ENCODE measurements around the gene ADGRD1. TPM values are rescaled to one million over a fixed set of nuclear protein-coding genes. Genes with fewer than 3 reads are reported as not detected.
"Not testable (repeated sequence)": the region's sequence is repeated elsewhere in the genome, so short reads cannot be mapped to it uniquely, and the experiment has no call there.

ADGRD1 gene
- total RNA-seq, 1 donor from 2014 or later = not detected

DNA sequence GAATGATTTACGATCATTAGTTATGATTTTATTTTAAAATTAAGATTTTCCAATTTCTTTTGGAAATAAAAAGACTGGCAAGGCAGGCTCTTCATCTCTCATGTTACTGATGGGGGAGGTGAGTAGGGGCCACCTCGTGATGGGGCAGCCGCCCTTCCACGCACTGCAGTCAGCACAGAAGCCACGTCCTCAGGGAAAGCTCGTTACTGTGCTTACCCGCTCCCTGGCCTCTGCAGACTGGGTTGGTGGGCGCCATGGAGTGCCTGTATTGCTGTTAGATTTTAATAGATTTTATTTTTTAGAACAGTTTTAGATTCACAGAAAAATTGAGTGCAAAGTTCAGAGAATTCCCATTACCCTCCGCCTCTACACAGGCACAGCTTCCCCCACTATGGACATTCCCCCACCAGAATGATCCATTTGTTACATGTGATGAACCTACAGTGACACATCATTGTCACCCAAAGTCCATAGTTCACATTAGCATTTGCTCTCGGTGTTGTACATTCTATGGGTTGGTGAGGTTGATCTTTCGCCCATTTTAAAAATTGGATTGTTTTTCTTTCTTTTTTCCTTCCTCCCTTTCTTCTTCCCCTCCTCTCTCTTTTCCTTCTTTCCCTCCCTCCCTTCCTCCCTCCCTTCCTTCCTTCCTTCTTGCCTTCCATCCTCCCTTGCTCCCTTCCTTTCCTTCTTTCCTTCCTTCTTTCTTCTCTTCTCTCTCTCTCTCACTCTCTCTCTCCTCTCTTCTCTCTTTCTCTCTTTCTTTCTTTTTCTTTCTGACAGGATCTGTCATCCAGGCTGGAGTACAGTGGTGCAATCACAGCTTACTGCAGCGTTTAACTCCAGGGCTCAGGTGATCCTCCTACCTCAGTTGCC lies 30.7 kb downstream of the ADGRD1 start:
- no peak for DNase-seq (ENCODE audit: low read depth, low spot score)

DNA sequence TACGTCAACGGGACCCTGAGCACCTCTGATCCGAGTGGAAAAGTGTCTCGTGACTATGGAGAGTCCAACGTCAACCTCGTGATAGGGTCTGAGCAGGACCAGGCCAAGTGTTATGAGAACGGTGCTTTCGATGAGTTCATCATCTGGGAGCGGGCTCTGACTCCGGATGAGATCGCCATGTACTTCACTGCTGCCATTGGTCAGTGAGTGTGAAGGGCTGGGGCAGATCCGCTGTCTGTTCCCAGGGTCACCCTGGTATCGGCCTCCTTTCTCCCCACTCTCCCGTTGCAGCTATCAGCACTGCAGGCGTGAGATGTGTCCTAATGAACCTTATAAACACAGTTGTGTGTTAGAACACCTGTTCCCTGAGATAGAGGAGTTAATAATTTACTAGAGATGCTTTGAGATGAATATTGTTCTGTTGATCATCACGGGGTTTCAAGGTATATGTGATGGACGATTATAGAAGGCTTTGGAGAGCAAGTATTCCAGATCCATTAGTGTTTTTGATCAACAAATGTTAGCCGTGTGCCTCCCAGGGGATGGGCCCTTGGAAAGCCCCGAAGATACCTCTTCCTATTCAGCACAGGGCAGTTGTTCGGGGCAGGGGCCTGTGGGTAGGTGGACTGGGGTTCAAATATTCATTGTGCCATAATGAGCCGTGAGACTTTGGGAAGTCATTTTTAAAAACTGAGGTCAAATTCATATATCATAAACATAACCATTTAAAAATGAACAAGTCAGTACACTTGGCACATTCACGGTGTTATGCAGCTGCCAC lies 33.6 kb downstream of the ADGRD1 start:
- DNase-seq (ENCODE audit: low read depth, low spot score) = no peak

DNA sequence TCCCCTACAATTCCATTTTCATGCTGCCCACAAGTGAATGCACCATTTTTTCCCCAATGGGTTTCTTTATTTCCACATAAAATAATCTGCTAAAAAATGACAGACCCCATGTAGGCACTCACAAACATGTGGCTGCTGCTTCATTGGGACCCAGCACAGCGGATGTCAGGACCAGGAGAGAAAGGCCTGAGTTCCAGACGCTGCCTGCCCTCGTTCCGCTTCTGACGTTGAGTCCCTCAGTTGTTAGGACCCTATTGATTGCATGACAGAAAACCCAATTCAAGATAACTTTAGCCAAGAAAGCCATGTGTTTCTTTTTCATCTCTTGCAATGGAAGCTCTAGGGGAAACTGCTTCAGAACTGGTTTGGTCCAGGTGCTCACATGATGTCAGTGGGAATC lies 34.6 kb downstream of the ADGRD1 start:
- no peak for DNase-seq (ENCODE audit: low read depth, low spot score)

DNA sequence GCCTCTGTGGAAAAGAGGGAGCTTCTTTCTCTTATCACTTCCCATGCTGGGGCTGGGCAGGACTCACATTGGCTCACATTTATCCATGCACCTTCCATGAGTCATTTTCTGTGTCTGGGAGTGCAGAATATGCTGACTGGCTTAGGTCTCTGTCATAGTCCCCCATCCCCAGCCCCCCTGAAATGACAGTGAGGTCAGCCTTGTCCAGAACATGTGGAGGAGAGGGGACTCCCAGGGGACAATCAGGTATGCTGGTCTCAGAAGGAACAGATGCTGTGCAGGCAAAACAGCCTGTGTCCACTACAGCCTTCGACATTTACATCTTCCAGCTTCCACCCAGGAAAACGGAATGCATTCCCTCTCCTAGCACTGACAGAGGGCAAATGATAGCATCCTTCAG lies 35.0 kb downstream of the ADGRD1 start:
- no peak for DNase-seq (ENCODE audit: low read depth, low spot score)

DNA sequence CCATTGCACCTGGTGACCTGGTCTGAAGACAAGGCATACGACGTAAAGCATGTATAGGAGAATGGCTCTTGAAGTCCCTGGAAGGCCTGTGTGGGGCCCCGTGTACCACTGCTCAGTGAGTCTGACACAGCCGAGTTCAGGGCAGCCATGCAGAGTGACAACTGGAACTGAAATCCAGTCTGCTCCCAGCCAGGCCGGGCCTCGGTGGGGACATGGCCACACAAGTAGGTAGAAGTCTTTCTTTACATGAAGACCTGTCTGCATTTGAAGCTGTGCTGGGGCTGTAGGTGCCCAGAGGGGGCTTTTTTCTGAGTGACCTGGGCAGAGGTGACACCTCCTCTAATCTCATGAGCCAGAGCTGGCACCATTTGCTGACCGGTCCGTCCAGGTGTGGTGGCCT lies 35.7 kb downstream of the ADGRD1 start:
- no peak for DNase-seq (ENCODE audit: low read depth, low spot score)

DNA sequence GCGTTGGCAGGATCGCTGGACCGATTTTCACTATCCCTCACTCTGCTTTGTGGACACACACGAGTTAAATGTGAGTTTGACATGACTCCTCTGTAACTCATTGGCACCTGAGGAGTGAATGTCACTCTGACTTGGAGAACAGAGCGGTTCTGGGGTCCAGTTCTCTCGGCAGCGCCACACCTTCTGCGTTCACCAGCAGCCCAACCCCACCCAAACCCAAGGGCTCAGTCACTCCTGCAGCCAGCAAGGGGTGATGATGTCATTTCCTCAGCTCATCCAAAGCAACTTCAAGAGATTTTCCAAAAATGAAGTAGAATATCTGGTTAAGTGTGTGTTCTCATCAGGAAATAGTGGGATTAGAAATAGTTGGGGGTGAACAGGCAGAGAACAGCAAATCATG lies 36.3 kb downstream of the ADGRD1 start:
- no peak for DNase-seq (ENCODE audit: low read depth, low spot score)

DNA sequence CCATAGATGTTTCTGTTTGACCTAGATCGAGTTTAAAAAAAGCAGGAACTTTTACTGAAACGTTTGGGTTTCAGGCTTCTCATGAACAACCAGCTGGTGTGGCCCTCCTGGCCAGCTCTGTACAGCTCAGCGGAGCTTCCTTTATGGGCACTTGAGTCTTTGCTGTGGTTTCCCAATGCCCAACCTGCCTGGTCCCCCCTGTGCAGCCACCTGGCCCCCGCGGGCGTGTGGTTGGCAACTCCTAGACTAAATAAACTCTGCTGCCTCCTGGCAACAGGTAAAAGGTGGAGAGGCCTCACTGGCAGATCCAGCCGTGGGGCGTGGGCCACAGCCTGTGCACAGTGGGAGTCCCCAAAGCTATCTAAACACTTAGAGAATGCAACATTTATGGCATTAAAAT lies 38.7 kb downstream of the ADGRD1 start:
- DNase-seq (ENCODE audit: low read depth, low spot score) = no peak

DNA sequence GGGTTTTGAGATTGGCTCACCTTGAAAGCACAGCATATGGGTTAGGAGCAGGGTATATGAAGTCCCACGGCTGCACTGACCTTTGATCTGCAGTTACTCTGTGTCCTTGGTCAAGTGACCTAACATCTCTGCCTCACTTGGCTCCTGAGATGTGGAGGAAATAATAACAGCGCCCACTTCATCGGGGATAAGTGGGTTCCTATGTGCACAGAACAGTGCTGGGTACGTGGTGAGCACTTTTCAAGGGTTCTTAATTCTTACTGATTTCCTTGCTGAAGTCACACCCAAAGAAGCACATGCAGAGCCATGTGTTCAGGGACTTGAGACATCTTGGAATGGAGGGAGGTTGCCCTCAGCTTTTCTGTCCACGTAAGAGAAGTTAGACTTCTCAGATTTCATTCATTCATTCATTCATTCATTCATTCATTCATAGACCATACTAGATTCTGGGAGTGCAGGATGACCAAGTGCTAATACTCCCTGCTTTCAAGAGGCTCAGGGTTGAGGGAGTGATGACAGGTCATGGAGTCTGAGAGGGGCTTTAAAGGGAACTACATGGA lies 39.4 kb downstream of the ADGRD1 start:
- DNase-seq (ENCODE audit: low read depth, low spot score) = no peak

DNA sequence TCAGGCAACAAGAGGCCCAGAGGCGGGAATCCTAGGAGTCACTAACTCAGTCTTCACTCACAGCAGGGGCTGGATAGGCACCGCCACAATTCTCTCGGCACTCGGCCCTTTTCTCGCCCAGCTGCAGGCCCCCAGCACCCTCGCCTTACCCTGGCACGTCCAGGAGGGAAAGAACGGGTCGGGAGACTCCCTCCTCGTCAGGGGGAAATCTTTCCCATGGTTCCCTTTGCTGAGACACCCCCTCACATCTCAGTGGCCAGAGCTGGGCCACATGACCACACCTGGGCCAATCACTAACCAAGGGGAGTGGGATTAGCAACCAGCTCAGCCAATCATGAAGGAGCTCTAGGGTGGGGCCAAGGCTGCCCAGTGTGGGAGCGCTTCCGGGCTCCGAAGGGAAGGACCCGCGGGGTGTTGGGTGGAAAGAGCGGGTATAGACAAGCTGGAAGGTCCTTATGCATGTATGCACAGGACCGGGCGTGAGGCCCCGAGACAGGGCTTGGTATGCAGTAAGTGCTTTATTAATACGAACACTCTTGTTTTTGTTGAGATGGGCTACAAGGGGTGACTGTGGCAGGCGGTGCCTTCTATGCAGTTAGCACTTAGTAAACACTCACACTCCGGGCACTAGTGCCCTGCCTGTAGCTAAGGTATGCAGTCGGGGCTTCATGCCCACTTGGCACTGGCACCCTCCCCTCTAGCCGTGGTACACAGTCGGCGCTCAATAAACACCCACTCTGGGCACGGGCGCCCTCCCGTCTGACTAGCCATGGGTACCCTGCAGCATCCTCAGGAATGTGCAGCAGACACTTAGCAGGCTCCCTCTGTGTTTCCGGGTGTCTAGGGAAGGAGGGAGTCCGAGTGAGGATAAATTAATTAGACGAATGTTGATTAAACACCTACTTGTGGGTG lies 40.3 kb downstream of the ADGRD1 start:
- DNase-seq (ENCODE audit: low read depth, low spot score) = no peak

DNA sequence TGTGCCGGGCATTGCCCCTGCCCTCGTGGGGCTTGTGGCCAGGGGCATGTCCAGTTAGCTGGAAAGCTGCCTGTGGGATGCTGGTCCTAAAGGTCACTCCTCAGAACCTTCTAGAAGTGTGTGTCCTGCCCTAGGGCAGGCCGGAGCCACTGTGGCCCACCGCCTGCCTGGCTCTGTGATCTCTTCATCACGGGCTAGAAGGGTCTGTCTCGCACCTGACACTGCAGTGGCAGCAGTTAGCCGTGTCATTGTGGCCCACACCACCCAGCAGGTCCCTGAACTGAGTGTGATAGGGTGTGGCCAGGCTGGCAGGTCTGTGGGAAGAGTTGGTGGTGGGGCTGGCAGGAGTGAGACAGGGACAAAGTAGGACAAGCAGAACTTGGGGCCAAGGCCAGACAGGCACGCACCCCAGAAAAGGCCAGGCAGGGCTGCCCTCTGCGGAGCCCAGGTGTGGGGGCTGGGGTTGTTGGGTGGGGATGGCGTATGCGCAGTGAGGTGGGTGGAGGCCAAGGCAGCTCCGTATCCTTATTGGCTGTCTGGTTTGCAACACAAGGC lies 41.2 kb downstream of the ADGRD1 start:
- no peak for DNase-seq (ENCODE audit: low read depth, low spot score)

DNA sequence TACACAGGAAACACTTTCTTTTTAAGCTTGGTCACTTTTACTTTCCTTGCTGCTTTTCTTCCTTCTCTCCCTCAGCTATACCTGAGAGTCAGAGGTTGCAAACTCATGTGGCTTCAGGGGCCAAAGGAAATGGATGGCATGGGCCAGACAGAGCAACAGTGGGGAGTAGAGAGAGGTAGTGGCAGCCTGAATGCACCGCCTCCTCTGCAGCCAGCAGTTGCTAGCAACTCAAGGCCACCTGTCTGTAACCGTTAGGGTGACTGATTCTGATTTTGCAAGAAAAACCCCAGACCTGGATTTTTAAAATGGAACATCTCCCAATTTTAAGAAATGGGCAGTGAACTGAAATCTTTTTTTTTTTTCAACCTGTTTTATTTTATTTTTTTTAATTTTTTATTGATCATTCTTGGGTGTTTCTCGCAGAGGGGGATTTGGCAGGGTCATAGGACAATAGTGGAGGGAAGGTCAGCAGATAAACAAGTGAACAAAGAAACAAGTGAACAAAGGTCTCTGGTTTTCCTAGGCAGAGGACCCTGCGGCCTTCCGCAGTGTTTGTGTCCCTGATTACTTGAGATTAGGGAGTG lies 41.8 kb downstream of the ADGRD1 start:
- not testable (repeated sequence) for DNase-seq (ENCODE audit: low read depth, low spot score)

DNA sequence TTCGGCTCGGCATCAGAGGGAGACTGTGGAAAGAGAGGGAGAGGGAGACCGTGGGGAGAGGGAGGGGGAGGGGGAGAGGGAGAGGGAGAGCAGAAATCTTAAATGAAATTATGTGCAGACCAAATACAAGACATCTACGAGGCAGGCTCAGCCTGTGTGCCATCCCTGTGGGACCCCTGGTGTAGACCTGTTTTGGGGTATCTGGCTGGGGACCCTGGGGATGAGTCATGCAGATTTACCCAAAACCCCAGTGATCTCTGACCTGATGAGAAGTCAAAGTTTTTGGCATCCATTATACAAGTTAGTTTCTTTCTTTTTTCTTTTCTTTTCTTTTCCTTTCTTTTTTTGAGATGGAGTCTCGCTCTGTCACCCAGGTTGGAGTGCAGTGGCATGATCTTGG lies 44.4 kb downstream of the ADGRD1 start:
- no peak for DNase-seq (ENCODE audit: low read depth, low spot score)

DNA sequence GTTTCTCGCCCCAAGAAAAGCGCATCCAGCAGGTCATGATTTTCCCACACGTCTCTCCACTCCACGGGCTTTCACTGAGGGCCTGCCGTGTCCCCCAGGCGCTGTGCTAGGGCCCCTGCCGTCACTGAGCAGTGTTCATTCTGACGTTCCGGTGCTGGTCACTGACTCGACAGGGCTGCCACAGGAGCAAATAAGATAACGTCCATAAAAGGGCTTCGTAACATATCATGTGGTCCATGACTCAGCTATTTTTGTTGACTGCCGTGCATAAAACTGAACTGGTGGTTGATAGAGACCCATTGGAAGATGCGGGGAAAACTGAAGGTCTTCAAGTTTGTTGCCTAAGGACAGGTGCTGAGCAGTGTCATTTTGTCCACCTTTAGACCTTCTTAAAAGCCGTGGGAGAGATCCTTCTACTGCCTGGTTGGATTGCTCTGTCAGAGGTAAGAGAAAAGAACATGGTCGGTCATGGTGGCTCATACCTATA lies 46.3 kb downstream of the ADGRD1 start:
- no peak for DNase-seq (ENCODE audit: low read depth, low spot score)

DNA sequence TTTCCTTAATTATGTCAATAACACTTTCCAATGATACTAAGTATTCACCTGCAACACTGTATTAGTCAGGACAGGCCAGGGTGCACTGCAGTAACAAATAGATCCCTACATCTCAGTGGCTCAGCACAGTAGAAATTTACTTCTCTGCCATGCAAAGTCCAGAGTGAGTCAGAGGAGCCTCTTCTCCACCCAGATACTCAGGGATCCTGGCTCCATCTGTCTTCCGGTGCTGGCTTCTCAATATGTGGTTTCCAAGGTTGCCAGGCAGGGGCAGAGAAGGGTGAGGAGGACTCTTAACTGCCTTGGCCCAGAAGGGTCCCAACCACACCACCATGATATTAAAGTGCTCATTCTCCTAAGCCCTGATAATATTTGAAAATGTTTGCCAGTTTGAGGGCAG lies 47.8 kb downstream of the ADGRD1 start:
- no peak for DNase-seq (ENCODE audit: low read depth, low spot score)

DNA sequence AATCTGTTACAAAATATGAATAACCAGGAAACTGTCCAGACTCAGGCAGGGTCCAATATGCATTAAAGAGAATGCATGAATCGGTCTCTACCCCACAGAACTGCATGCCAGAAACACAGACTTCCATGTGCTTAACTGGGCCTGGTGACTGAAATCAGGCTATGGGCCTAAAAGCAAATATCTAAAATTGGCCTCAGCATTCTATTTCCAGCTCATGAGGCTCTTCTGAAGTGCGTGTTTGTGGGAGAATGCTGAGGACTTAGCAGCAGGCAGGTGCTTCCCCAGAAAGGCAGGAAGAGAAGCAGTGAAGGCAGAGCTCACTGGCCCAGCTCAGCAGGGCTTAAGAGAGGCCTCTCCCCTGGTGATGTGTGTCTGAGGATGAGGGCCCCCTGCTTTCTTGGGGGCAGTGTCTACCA lies 48.5 kb downstream of the ADGRD1 start:
- DNase-seq (ENCODE audit: low read depth, low spot score) = no peak

DNA sequence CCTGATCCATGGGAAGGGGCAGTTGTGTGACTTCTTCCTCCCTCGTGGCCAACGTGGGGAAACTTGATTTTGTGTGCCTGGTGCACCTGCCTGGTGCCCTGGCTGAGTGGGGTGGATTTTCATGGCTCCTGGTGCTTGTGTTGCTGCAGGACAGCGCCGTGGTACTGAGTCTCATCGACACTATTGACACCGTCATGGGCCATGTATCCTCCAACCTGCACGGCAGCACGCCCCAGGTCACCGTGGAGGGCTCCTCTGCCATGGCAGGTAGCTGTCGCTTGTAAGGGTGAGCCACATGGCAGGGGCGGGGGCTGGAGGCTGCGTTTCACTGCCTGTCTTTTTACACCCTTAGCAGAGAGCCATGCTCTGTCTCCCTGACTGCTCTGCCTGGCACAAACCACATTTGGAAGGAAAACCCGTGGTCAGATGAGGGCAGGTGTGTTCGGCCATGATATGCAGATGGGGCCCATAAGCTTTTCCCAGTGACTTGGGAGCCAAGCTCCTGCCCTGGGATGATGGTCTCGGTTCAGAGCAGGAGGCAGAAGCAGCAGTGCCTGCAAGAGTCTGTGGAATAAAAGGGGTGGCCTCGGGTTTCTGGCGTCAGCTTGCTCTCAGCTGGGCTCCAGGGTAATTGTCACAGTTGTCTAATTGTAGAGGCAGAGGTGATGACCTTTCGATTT lies 49.5 kb downstream of the ADGRD1 start:
- no peak for DNase-seq (ENCODE audit: low read depth, low spot score)

DNA sequence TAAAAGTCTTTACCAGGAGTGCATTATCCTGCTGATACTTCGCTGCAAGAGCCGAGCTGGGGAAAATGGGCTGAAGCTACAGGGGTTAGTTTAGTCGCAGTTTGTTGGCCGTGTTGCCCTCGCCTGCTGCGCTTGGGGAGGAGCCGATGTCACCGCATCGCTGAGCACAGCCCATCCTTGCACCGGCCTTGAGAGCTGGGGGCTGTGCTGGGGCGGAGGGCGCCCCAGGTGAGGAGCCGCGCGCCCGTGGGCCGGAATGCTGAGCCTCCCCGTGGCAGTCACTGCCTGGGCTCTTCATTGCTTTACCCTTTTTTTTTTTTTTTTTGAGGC lies 50.0 kb downstream of the ADGRD1 start:
- no peak for DNase-seq (ENCODE audit: low read depth, low spot score)

DNA sequence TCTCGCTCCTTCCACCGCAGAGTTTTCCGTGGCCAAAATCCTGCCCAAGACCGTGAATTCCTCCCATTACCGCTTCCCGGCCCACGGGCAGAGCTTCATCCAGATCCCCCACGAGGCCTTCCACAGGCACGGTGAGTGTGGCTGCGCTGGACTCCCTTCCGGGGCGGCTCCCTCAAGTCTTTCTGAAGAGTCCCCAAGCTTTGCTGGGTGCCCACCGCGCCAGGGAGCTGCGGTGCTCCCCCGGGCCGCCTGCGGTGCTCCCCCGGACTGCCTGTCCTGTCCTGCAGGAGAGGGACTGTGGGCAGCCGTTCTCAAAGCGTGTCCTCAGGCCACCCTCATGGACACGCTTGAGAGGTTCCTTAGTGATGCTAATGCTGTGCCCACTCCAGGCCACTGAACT lies 50.5 kb downstream of the ADGRD1 start:
- DNase-seq (ENCODE audit: low read depth, low spot score) = no peak

DNA sequence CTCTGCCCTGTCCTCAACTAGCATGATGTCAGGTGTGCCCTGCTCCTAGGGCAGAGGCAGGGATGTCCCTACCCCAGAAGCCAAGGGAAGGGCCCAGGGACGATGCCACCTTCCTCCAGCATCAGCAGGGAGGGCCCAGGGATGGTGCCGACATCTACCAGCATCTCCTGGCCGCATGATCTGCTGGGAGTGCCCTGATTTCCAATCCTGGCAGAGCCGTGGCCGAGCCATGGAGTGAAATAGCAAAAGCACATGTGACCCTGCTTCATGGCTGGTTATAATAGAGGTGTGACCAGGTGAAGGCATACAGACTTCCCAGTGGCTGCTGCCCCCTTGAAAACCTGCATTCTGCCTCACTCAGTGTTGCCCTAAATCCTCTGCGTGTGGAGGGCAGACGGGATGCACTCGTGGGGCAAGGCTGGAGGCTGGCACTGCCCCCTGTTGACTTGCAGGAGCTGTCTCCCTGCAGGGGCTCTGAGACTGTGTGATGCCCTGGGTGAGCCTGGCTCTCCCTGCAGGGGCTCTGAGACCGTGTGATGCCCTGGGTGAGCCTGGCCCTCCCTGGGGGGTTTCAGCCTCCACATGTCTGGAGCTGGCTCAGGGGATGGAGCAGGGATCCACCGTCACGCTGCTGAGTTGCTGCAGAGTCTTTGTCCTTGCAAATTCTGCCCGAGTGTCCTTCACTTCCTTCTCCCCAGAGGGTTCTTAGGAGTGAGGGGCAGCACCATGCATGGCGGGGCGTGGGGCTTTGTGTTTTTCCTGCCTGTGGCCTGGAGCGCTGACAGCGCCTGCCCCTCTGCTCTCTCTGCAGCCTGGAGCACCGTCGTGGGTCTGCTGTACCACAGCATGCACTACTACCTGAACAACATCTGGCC lies 51.7 kb downstream of the ADGRD1 start:
- DNase-seq (ENCODE audit: low read depth, low spot score) = no peak

Data from pulmonary artery endothelial cell (primary cell).